Activated CD8-positive, alpha-beta memory T cell treated with anti-CD3 and anti-CD28 coated beads for 48 hours (primary cell): Measurements from ENCODE around the gene GDF11.

ENCODE experiments used
- DNase-seq, 3 experiments: peaks; one replicate each; pipeline ENCODE4 v3.0.0-alpha.2; 2020; ENCODE audit warnings: low read depth in 2 of 3, low spot score in 2 of 3

Gene GDF11

DNA sequence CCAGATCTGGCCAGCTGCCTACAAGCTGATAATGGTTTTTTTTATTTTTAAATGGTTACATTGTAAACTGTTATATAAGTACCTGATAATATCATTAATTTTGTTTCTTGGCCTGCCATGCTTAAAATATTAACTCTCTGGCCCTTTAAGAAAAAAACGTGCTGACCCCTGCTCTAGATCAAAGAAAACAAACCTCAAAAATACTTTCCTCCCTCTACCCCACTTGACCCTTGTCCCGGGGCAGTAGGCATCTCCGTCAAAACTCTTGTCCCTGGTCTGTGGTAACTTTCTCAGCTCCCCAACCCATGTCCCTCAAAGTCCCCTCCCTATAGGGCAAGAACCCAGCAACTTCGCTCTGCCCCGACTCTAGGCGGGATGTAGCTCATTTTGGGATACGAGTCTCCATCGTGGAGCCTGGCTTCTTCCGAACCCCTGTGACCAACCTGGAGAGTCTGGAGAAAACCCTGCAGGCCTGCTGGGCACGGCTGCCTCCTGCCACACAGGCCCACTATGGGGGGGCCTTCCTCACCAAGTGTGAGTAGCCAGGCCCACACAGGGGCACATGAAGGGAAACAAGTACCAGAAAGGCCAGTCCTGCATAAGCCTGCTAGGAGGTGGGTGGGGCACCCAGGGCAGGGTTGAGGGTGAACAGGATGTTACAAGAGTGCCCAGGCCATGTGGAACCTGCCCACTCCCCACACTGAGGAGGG, 19.3 kb upstream of the GDF11 start:
- DNase-seq, result no peak

DNA sequence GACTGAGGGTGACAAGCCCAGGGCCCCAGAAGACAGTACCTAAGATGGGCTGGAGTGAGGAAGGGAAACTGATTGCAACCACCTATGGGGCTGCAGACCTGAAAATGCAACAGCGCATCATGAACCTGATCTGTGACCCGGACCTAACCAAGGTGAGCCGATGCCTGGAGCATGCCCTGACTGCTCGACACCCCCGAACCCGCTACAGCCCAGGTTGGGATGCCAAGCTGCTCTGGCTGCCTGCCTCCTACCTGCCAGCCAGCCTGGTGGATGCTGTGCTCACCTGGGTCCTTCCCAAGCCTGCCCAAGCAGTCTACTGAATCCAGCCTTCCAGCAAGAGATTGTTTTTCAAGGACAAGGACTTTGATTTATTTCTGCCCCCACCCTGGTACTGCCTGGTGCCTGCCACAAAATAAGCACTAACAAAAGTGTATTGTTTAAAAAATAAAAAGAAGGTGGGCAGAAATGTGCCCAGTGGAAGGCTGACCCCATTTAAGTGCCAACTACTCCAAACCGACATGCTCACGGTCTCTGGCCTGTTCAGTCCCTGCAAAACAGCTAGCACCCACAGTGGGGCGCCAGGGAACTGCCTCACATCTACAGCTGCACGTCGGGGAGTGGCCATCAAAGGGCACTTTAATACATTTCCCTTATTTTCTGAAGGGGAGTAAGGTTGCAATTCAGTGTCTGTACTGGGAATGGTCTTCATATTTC, 18.5 kb upstream of the GDF11 start:
- no peak for DNase-seq

DNA sequence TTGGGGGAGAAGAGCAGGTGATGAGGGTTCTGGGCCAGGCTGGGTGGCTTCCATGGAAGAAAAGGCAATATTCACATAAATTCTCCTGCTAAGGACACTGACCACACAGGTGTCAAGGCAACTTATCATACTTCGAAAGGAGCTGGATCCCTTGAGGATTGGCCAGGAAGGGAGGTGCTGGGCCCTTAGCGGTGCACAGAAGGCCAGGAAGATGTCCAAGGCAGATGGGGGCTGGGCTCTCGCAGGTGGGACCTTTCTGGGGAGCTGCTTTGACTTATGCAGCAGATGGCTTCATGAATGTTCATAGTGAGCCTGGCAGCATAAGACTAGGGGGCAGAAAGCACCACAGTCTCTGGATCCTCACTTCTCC, 18.0 kb upstream of the GDF11 start:
- DNase-seq, result no peak

DNA sequence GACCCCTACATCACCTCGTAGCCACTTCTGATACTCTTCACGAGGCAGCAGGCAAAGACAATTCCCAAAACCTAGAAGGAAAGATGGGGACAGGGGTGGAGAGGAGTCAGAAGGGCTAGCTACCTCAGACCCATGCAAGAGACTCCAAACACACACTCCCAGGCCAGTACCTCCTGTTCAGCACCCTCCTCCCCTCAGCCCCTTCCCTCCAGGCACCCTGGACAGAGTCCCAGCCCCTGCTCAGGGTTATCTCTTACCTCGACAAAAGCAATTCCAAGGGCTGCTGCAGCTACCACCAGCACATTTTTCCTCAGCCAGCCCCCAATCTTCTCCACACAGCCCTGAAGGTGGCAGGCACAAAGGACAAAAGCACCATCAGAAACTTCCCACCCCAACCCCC, 17.4 kb upstream of the GDF11 start:
- no peak for DNase-seq

DNA sequence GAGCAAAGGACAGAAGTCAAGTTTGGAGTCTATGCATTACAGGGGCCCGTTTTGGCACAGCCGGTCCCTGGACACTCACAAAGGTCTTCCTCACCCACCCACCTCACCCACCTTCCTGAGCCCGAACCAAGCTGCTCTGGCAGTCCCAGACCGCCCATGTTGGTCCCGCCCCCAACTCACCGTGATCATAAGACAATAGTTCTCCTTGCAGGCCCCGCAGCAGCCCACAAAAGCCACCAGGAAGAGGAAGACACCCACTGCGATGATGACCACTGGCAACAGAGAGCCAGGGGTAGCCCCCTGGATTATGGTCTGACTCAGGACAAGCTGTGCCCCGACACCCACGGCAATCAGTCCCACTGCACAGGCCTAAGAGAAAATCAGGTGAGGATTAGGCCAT, 16.0 kb upstream of the GDF11 start:
- DNase-seq, result no peak

DNA sequence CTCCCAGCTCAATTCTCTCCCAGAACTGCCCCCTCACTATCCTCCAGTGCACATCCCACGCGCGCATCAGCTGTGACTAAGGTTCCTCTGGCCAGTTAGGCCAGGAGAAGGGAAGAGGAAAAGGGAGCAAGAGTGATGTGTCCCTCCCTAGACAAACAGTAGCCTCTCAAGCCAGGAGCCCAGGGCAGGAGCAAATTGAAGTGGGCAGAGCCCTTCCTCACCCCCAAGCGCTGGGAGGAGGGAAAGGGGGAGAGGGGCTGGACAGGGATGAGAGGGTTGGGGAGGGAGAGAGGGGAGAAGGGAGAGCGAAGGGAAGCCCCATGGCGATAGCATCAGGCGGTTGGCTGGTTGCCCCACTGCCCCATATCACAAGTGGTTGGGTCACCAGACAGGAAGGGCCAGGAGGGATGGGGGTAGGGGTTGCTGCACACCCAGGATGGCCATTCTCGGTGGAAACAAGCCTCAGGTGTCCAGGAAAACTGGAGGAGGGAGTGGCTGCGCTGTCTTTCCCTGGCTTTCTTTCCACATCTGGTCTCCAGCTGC, 15.2 kb upstream of the GDF11 start:
- no peak for DNase-seq

DNA sequence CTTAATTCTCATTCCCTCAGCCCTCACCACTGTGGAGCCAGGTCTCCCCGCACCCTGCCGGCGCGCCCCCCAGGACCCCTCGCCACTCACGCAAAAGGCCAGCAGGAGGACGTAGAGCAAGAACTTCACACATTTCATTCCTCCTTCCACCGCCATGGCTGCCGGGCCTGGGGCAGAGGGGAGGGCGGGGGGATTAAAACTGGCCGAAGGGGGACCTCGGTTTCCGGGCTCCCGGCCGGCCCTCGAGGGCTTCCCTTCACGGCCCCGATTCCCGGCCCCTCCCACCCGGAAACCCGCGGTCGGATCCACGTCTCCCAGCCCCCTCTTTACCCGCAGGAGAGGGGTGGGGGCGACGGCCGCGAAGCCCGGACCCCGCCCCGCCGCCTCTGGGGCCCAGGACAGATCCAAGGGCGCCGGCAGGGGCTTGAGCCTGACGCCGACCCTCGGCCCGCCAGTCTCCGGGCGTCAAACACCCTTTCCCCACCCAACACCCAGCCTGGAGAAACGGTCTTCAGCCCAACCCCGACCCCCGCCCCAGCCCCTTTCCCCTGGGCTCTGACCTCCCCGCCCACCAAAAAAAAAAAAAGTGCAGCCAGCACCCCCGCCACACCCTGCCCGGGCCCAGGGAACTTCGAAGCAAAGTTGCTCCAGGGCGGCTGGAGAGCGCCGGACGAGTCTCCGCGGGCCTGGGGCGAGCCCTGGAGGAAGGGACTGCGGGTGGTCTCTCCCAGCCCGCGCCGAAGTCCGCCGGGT, 14.6 kb upstream of the GDF11 start:
- DNase-seq, result no peak

DNA sequence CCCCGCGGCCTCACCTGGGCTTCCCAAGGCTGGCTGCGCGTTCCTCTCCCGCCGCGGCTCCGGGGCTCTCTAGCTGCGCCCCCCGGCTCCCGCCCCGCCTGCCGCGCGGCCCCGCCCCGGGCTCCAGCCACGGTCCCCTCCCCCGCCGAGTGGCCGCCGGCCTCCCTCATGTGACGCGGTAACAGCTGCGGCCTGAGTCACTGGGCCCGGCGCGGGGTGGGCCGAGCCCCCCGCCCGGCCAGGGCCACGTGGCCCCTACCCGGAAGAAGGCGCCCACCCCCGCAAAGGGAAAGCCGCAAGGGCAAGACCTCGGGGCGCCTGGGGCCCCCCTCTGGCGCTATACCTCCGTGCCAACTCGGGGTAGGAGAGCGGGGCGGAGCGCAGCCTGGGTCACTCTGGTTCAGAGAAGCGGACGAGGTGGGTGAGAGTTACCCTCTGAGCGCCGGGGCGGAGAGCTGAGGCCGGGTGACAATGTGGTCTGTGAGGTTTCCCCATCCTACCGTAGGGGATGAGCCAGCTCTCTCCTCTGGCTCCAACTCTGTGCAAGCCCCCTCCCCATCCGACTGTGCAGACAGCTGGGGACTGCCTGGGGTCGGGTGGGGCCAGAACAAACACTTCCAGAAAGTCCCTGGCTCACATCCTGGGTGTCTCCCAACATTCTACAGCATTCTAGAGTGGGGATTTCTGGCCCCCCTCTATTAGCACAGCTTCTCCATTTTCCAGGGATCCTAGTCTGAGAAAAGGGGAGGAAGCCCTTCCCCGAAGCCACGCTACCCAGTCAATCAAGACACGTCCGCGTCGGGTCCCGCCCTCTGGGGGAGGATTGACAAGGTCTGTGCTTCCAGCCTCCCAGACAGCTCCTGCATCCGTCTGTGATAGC, 13.7 kb upstream of the GDF11 start, which contains the start of gene CD63:
Gene CD63 (minus strand): TSS at position 71 of the 880 bp plus-strand sequence. CDS start 668 bp downstream, outside the sequence.
- DNase-seq, result peak; percentile 65 to 73 (median 66)

DNA sequence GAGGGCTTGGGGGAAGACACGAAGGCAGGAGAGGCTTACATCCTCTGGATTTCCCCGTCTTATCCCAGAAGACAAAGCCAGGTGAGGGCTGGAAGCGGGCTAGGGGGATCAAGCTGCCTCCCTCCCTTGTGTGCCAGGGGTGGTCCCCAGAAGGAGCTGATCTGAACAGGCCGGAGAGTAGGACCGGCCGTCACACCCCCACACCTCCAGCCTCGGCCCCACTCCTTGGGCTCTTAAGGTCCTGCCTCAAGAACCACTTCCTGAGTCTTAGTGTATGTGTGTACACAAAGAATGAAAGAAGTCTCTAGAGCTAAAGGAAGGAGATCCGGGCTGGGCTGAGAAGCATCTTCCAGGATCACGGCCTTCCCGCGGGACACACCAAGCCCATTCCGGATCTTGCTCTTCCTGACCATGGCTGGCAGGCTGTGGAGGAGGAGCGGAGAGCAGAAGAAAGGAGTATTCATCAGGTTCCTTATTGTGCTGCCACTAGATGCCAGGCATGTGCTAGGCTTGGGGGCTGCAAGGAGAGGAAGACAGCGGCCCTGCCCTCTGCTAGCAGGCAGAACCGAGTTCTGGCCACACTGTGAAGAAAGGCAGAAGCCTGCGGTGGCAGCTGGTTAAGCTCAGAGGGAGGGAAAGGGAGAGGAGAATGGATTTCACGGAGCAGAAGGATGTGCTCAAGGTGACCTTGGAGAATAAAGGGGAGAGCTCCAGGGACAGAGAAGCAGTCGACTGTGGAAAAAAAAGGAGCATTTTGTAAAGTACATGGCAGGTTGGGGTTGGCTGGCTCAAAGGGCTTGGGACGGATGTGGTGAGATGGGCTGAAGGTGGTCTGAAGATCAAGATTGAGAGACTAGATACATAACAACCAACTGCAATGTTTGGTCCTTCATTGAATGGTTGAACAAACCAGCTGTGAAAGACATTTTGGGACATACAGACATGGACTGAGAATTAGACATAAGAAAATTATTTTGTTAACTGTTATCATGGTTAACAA, 12.8 kb upstream of the GDF11 start:
- no peak for DNase-seq

DNA sequence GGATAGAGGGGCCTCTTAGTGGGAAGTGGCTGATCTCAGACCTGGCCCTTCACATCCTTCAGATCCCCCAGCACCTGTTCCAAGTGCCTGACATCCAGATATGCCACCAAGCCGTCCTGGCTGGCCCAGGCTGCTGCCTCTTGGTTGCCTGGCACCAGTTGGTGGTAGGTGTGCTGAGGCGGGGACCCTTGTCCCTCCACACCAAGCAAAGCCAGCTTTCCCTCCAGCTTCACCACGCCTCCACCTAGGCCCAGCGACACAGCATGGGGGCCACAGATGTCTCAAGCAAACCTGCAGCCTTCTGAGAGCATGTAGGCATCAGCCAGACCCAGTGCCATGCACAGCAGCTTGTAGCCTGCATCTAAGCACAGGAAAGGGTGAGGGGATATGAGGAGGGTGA, 10.6 kb upstream of the GDF11 start:
- no peak for DNase-seq

DNA sequence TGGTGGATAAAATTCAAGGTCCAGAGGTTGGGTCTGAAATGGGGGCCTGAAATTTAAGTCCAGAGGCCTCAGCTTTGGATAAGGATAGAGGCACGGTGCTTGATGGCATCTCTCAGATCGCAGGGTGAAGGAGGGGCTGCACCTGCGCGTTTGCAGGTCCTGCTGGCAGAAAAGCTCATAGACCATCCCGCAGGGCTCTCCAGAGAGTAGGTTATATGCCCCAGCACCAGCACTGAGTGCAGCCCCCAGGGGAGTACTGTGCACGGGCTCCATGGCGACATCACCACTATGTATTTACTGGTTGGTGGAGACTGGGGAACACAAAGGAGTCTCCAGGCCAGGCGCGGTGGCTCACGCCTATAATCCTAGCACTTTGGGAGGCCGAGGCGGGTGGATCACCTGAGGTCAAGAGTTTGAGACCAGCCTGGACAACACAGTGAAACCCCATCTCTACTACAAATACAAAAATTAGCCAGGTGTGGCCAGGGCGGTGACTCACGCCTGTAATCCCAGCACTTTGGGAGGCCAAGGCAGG, 9.8 kb upstream of the GDF11 start:
- no peak for DNase-seq

DNA sequence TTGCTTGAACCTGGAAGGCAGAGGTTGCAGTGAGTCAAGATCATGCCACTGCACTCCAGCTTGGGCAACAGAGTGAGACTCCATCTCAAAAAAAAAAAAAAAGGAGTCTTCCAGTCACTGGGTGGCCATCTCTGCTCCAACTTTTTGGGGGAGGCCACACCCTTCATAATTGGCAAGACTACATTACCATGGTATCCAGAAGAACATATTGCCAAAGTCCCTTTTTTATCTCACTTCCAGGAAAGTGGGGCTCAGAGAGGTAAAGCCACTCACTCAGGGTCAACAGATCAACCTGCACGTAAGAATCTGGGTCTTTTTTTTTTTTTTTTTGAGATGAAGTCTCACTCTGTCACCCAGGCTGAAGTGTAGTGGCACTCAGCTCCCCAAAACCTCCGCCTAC, 9.1 kb upstream of the GDF11 start:
- no peak for DNase-seq

DNA sequence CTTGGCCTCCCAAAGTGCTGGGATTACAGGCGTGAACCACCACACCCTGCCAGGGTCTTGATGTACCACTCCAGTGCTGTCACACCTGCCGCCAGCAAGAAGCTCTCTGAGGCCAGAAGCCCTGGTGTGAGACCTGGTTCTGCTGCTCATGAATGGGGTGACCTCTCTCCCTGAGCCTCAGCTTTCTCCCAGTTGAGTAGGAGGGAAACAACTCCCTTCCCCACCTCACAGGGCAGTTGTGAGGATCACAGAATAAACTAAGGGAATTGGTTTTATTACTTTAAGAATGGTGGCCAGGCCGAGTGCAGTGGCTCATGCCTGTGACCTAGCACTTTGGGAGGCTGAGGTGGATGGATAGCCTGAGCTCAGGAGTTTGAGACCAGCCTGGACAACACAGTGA, 8.3 kb upstream of the GDF11 start:
- no peak for DNase-seq

DNA sequence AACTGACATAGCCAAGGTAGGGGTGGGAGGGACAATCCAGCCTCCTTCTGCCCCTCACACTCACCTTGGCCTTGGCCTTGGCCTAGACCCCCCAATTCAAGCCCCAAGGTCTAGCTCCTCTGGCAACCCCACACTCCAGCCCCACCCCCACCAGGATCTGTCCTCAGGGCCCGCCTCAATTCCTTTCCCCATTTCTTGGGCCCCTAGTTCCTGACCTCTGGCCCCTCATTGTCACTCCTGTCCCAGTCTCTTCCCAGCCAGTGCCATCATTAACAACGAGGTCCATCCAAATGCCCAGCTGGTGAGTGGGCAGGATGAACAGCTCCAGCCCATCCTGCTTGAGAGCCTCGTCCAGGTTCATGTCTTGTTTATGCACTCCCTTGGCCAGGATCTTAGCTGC, 6.8 kb upstream of the GDF11 start:
- DNase-seq, result no peak

DNA sequence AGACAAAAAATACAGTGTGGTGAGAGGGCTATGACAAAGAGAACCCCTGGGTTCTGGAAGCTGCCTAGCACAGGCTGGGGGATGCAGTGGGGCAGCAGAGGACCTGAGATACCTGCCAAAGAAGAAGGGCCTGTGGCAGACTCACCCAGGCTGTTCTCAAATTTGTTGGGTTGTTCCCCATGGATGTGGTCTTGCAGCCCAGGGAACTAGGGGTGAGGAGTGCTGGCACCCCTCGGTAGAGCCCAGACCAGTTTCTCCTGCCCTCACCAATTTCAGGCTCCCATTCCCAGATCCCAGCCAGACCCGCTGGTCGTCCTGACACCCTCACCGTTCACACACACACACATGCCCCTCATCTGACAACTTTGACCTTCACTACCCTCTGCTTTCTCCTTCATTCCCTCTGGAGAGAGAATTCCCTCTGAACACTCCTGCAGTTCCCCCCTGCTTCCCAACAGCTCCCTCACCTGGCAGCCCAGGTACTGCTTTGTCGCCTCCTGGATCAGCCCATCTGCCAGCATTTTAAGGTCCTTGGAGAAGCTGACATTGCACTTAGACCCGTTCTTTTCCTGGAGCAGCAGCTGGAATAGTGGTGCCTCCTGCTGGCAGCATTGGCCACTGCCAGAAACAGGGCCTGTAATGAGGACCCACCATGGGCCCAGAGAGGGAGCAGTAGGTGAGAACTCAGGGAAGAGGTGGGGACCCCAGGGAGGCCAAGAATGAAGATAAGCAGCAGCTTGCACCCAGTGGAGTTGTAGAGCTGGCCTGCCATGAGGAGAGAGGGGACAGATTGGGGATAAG, 5.9 kb upstream of the GDF11 start:
- DNase-seq, result no peak

DNA sequence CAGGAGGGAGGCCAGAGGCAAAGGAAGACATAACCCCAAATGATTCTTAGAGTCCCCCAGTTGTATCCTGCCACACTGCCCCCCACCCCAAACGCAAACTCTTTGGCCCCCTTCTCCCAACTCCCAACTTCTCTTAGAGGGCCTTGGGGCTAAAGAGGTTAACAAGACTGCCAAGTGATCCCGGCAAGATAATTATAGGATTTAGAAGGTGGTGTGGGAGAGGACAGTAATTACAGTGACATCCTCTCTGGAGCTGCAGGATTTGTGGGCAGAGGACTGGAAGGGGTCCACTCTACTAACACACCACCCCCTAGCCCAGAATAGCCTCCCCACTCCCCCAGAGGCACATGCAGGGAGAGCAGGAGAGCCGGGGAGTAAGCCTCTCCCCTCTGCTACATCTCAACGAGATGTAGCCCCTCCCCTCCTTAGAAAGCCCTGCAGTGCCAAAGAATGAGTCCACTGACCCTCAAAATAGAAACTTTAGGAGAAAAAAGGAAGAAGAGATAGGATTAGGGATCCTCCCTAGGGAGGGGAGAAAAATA, 5.3 kb upstream of the GDF11 start:
- no peak for DNase-seq

DNA sequence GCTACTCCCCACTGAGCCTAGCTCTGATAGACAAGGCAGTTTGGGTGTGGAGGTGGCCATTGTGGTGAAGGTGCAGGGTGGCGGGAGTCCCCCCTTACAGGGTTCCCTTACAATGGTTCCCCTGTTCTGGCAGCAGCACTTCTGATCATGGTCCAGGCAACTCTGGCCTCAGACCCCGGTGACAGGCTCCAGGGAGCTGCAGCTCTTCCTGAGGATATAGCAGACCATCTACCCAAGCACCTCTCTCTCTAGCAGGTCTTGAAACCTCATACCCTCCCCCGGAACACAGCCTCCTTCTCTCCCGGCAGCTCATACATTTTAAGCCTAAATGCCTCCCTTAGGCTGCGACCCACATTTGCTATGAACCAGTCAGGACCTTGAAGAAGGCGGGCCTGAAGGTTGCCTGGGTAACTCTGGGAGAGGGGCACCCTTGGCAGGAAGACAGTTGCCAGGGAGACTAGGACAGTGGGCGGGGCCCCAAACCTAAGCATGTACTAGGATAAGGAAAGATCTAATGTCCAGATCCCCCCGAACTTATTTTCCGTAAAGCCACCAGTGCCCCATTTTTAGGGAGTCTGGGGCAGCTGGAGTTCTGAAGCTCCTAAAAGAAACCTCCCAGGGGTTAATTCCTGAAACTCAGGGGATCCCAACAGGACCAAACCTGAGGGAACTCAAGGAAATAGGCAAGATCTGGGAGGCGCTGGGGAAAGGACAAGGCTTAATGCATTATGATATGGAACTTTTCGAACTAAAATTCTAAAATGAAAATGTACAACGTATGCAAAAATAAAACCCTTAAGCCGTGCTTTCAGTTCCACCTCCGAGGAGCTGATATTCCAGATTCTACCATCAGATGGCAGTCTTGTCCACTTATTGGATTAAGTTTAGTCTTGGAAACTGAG, 4.5 kb upstream of the GDF11 start:
- DNase-seq, result peak in 2 of 3 experiments; percentile 49 to 66
